ENCODE data around the gene ILK. TPM values are rescaled to one million over a fixed set of nuclear protein-coding genes. Genes with fewer than 3 reads are reported as not detected.

Gene ILK
- total RNA-seq, 1 donor from 2014 or later = 133 TPM

DNA sequence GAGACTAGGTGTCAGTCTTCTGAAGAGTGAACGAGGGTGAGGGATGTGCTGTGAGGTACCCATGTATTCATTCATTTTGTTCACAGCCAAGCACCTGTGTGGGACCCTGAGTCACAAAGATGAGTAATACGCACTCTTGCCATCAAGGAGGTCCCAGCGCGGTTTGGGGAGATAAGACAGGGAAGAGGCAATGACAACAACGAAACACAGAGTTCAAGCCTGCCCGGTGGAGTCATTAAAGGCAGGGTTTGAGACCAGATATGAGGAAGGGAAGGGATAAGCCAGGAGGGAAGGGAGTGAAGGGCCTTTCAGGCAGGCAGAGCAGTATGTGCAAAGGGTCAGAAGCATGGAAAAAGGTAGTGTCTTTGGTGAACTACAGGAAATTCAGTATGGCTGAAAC is 47.4 kb downstream of the ILK start:
- no peaks in the 10 kb centered on the region for H3K36me3 Mint-ChIP-seq (ENCODE audit: insufficient read depth)
- H3K4me3 Mint-ChIP-seq (ENCODE audit: low read depth) = no peak overlapping the region
- DNase-seq (ENCODE audit: low spot score, unreplicated experiment) = no peak
- TF ChIP-seq, protein P1, sequence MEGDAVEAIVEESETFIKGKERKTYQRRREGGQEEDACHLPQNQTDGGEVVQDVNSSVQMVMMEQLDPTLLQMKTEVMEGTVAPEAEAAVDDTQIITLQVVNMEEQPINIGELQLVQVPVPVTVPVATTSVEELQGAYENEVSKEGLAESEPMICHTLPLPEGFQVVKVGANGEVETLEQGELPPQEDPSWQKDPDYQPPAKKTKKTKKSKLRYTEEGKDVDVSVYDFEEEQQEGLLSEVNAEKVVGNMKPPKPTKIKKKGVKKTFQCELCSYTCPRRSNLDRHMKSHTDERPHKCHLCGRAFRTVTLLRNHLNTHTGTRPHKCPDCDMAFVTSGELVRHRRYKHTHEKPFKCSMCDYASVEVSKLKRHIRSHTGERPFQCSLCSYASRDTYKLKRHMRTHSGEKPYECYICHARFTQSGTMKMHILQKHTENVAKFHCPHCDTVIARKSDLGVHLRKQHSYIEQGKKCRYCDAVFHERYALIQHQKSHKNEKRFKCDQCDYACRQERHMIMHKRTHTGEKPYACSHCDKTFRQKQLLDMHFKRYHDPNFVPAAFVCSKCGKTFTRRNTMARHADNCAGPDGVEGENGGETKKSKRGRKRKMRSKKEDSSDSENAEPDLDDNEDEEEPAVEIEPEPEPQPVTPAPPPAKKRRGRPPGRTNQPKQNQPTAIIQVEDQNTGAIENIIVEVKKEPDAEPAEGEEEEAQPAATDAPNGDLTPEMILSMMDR (IDR thresholded peaks at IDR 0.05; ENCODE audit: unreplicated experiment) = no peak
- H3K9me3 Mint-ChIP-seq (ENCODE audit: low read depth) = no peaks in the 10 kb centered on the region
- H3K27ac Mint-ChIP-seq = no peak overlapping the region
- H3K4me1 Mint-ChIP-seq (ENCODE audit: low read depth) = no peaks in the 10 kb centered on the region
- H3K27me3 Mint-ChIP-seq = no peaks in the 10 kb centered on the region

DNA sequence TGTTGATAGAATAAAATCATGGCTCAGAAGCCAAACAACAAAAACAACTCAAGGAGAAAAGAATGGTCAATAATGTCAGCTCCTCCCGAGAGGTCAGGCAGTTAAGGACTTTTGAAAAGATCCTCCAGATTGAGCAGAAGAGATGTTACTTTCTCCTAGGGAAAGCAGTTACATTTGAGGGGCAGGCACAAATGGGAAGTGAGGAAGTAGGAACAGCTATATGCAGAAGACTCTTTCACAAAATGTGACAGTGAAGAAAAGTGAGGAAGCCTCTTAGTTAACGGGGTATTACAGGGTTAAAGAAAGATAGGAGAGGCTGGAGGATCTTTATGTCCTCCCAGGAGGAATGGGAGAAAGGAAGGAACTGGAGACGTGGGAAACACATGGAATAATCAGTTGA is 48.6 kb downstream of the ILK start:
- no peaks in the 10 kb centered on the region for H3K4me1 Mint-ChIP-seq (ENCODE audit: low read depth)
- no peak for DNase-seq (ENCODE audit: low spot score, unreplicated experiment)
- no peaks in the 10 kb centered on the region for H3K9me3 Mint-ChIP-seq (ENCODE audit: low read depth)
- H3K27ac Mint-ChIP-seq = no peak overlapping the region
- no peak overlapping the region for H3K4me3 Mint-ChIP-seq (ENCODE audit: low read depth)
- no peaks in the 10 kb centered on the region for H3K36me3 Mint-ChIP-seq (ENCODE audit: insufficient read depth)
- peaks cover 11% of the 10 kb centered on the region for H3K27me3 Mint-ChIP-seq
- TF ChIP-seq, protein P1 (IDR thresholded peaks at IDR 0.05; ENCODE audit: unreplicated experiment) = no peak

DNA sequence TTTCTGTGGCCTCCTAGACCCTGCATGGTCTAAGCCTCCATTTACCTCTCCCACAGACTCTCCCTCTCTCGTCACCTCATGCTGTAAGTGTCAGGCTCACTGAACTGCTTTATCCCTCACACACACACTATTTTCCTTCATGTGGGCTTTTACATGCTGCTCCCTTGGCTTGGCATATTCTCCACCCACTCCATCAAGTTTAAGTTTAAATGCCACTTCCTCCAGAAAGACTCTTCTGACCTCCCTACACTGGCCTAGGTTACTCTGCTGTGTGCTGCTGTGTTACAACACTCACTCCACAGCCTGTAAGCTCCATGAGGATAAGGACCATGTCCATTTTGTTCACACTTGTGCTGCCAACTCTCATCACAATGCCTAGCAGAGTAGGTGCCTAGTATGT is 49.5 kb downstream of the ILK start:
- TF ChIP-seq, protein P1 (IDR thresholded peaks at IDR 0.05; ENCODE audit: unreplicated experiment) = no peak
- H3K9me3 Mint-ChIP-seq (ENCODE audit: low read depth) = no peaks in the 10 kb centered on the region
- H3K4me3 Mint-ChIP-seq (ENCODE audit: low read depth) = no peak overlapping the region
- H3K27ac Mint-ChIP-seq = no peak overlapping the region
- peaks cover 11% of the 10 kb centered on the region for H3K27me3 Mint-ChIP-seq
- no peak for DNase-seq (ENCODE audit: low spot score, unreplicated experiment)
- H3K36me3 Mint-ChIP-seq (ENCODE audit: insufficient read depth) = no peaks in the 10 kb centered on the region
- H3K4me1 Mint-ChIP-seq (ENCODE audit: low read depth) = no peaks in the 10 kb centered on the region

- TF ChIP-seq, protein P1 (IDR thresholded peaks at IDR 0.05; ENCODE audit: unreplicated experiment) = no peak
- no peak overlapping the region for H3K27ac Mint-ChIP-seq
- no peak overlapping the region for H3K4me3 Mint-ChIP-seq (ENCODE audit: low read depth)
- H3K27me3 Mint-ChIP-seq = peaks cover 11% of the 10 kb centered on the region
- no peaks in the 10 kb centered on the region for H3K4me1 Mint-ChIP-seq (ENCODE audit: low read depth)
- no peak for DNase-seq (ENCODE audit: low spot score, unreplicated experiment)
- no peaks in the 10 kb centered on the region for H3K36me3 Mint-ChIP-seq (ENCODE audit: insufficient read depth)
- H3K9me3 Mint-ChIP-seq (ENCODE audit: low read depth) = no peaks in the 10 kb centered on the region
Observed at GRCh38 chr11:6653656-6654055, 50.1 kb downstream of the ILK start.

DNA sequence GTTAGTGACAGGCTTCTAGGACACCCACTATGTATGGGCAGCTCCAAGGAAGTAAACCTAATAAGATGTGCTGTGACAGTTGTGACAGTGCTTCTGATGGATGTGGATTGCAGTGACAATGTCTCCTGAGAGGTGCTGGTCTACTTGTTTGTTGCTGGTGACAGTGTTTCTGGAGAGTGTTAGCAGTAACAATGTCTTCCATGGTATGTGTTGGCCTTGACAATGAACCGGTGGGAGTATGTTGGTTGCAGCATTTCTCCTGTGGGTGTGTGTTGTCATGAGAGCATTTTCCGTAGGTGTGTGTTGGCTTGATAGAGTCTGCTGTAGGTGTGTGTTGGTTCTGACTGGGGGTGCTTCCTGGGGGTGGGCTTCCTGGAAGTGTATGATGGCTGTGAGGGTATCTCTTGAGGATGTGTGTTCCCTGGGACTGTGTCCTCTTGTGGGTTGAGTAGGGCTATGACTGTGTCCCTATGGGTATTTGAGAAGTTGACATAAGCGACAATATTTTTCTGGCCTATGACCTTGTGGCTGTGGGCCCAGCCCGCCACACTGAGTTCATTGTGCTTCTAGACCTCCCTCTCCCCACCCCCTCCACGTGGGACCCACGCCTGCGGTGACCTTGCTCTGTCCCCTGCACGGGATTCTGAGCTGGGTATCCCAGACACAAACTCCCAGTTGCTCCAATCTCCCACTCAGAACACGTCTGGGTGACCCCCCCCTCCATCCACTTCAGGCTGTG is 50.9 kb downstream of the ILK start:
- H3K4me1 Mint-ChIP-seq (ENCODE audit: low read depth) = no peaks in the 10 kb centered on the region
- H3K9me3 Mint-ChIP-seq (ENCODE audit: low read depth) = no peaks in the 10 kb centered on the region
- no peaks in the 10 kb centered on the region for H3K36me3 Mint-ChIP-seq (ENCODE audit: insufficient read depth)
- peaks cover 11% of the 10 kb centered on the region for H3K27me3 Mint-ChIP-seq
- DNase-seq (ENCODE audit: low spot score, unreplicated experiment) = no peak
- H3K27ac Mint-ChIP-seq = no peak overlapping the region
- TF ChIP-seq, protein P1 (IDR thresholded peaks at IDR 0.05; ENCODE audit: unreplicated experiment) = no peak
- no peak overlapping the region for H3K4me3 Mint-ChIP-seq (ENCODE audit: low read depth)
